SJSA1 (cell line): ENCODE data around the gene OR10C1. TPM values are rescaled to one million over a fixed set of nuclear protein-coding genes. Genes with fewer than 3 reads are reported as not detected.

ENCODE experiments used
- DNase-seq, 2 experiments: peaks; one replicate each; pipeline ENCODE4 v3.0.0-alpha.2; 2015 to 2020; ENCODE audit warnings: low spot score in 2 of 2, low read depth in 1 of 2
- H3K27ac ChIP-seq: fragments of 250-450 bp; sonication (Bioruptor Pico); 2 replicates; pipeline ENCODE4 v1.5.1; 2020; ENCODE audit warnings: mild to moderate bottlenecking, moderate library complexity
- H3K27me3 ChIP-seq: fragments of 250-450 bp; sonication (Bioruptor Pico); replicated peaks from 2 replicates; pipeline ENCODE4 v1.5.1; 2020; ENCODE audit warnings: mild to moderate bottlenecking, moderate library complexity
- H3K36me3 ChIP-seq: fragments of 250-450 bp; sonication (Bioruptor Pico); 2 replicates; pipeline ENCODE4 v1.5.1; 2020; ENCODE audit warnings: mild to moderate bottlenecking
- H3K4me1 ChIP-seq: fragments of 250-450 bp; sonication (Bioruptor Pico); replicated peaks from 2 replicates; pipeline ENCODE4 v1.6.1; 2021; ENCODE audit warnings: mild to moderate bottlenecking
- H3K4me3 ChIP-seq: fragments of 250-450 bp; sonication (Bioruptor Pico); 2 replicates; pipeline ENCODE4 v1.5.1; 2020; ENCODE audit warnings: mild to moderate bottlenecking
- H3K9me3 ChIP-seq: fragments of 250-450 bp; sonication (Bioruptor Pico); replicated peaks from 2 replicates; pipeline ENCODE4 v1.5.1; 2020; ENCODE audit warnings: mild to moderate bottlenecking
- total RNA-seq: library from RNA; depleted of rRNA; stranded (reverse); fragments of >200 nt; shearing (Covaris generic); gene quantifications from 2 replicates; pipeline ENCODE4 v1.2.3, GENCODE V29; 2014

Gene OR10C1
- total RNA-seq, 1 experiment from 2014 or later, result not detected

DNA sequence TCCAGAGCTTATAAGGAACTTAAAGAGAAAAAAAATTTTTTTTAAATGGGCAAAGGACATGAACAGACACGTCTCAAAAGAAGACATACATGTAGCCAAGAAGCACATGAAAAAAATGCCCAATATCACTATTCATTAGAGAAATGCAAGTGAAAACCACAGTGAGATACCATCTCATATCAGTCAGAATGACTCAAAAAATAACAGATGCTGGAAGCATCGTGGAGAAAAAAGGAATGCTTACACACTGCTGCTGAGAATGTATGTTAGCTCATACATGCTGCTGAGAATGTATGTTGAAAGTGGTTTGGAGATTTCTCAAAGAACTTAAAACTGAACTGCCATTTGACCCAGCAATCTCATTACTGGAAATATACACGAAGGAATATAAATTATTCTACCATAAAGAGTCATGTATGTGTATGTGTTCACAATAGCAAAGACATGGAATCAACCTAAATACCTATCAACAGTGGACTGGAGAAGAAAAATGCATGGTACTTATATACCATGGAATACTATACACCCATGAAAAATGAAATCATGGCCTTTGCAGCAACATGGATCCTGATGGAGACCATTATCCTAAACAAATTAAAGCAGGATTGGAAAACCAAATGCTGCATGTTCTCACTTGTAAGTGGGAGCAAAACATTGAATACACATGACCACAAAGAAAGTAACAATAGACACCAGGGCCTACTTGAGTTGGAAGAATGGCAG lies 12.5 kb downstream of the OR10C1 start:
- Histone ChIP-seq H3K27ac (no peak overlapping the region), H3K36me3 (no peaks in the 10 kb centered on the region), H3K4me3 (no peak overlapping the region), H3K27me3 (no peaks in the 10 kb centered on the region), H3K4me1 (no peaks in the 10 kb centered on the region), H3K9me3 (no peaks in the 10 kb centered on the region)
- no peak for DNase-seq

DNA sequence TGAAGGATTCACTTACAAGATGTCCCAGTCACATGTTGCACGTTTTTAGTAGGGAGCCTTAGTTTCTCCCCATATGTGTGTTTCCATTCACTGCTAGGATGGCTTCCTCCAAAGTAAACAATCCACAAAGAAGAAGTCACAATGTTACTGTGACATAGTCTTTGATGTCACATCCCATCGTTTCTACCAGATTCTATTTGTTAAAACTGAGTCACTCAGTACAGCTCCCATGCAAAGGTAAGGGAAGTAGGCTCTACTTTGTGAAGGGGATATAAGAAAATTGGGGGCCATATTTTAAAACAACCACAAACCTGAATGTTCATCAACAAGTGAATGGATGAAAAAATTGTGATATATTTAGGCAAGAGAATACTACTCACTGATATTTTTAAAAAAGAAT lies 17.9 kb downstream of the OR10C1 start, which contains the start of the genes OR11A1 and OR2H1:
Gene OR11A1, minus strand, starts transcription at position 101 of the 400 bp plus-strand sequence. CDS start 29,430 bp downstream, outside the sequence.
Gene OR2H1, plus strand, starts transcription at position 185 of the 400 bp plus-strand sequence. CDS start 4,615 bp downstream, outside the sequence.
- Histone ChIP-seq H3K36me3 (no peaks in the 10 kb centered on the region), H3K9me3 (no peaks in the 10 kb centered on the region), H3K27me3 (no peaks in the 10 kb centered on the region), H3K4me1 (no peaks in the 10 kb centered on the region), H3K4me3 (no peak within 1 kb of the TSS), H3K27ac (no peak within 1 kb of the TSS)
- no peak for DNase-seq

DNA sequence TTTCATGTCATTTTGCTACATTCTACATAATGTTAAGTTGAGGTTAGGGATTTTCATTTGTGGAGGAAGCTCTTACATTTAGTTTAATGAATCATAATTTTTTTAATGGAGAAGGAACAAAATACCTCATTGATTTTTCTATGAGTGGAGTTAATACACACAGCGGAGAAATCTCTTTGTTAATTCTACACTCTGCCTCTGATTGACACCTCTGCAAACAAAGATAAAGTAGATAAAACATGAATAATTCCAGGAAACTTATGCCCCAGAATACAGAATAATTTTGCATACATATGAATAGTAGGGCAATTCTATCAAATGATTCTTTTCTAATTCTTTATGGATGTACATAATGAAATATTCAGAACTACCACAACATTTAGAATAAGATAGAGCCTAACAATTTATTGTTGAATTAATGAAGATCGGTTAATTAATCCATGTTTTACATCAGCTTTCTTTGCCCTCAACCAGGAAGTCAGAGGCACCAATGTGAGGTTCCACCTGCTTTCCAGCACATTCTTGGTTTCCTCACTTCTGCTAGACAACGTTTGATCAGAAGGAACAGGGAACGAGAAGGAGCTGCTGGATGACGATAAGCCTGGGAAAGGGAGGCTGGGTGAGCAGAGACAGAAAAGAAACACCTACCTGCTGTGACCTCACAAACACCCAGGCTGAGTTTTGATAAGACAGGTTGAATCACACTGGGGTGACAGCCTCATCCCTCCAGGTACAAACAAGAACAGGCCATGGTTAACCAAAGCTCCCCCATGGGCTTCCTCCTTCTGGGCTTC lies 22.1 kb downstream of the OR10C1 start:
- H3K4me3 ChIP-seq, result no peak overlapping the region
- no peak overlapping the region for H3K27ac ChIP-seq
- H3K27me3 ChIP-seq, result no peaks in the 10 kb centered on the region; the same call in 1 of the 2 replicates
- DNase-seq, result no peak
- no peaks in the 10 kb centered on the region for H3K4me1 ChIP-seq
- H3K36me3 ChIP-seq, result no peaks in the 10 kb centered on the region
- no peaks in the 10 kb centered on the region for H3K9me3 ChIP-seq

DNA sequence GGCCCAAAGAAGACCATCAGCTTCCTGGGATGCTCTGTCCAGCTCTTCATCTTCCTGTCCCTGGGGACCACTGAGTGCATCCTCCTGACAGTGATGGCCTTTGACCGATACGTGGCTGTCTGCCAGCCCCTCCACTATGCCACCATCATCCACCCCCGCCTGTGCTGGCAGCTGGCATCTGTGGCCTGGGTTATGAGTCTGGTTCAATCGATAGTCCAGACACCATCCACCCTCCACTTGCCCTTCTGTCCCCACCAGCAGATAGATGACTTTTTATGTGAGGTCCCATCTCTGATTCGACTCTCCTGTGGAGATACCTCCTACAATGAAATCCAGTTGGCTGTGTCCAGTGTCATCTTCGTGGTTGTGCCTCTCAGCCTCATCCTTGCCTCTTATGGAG lies 22.9 kb downstream of the OR10C1 start:
- Histone ChIP-seq H3K4me3 (no peak overlapping the region), H3K4me1 (no peaks in the 10 kb centered on the region), H3K27me3 (no peaks in the 10 kb centered on the region; the same call in 1 of the 2 replicates), H3K27ac (no peak overlapping the region), H3K36me3 (no peaks in the 10 kb centered on the region), H3K9me3 (no peaks in the 10 kb centered on the region)
- no peak for DNase-seq

DNA sequence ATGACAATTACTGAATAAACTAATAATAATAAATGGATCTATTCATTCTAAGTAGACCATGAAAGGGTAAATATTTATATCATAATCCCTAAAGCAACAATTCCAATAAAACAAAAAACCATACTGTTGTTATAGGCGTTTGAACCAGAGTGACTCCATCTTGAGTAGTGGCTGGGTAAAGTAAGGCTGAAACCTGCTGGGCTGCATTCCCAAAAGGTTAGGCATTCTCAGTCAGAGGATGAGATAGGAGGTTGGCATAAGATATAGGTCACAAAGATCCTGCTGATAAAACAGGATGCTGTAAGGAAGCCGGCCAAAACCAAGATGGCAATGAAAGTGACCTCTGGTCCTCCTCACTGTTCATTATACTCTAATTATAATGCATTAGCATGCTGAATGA lies 26.2 kb downstream of the OR10C1 start:
- H3K27me3 ChIP-seq, result no peaks in the 10 kb centered on the region; the same call in 1 of the 2 replicates
- DNase-seq, result no peak
- no peak overlapping the region for H3K4me3 ChIP-seq
- H3K27ac ChIP-seq, result no peak overlapping the region
- H3K4me1 ChIP-seq, result no peaks in the 10 kb centered on the region
- no peaks in the 10 kb centered on the region for H3K9me3 ChIP-seq
- H3K36me3 ChIP-seq, result no peaks in the 10 kb centered on the region

DNA sequence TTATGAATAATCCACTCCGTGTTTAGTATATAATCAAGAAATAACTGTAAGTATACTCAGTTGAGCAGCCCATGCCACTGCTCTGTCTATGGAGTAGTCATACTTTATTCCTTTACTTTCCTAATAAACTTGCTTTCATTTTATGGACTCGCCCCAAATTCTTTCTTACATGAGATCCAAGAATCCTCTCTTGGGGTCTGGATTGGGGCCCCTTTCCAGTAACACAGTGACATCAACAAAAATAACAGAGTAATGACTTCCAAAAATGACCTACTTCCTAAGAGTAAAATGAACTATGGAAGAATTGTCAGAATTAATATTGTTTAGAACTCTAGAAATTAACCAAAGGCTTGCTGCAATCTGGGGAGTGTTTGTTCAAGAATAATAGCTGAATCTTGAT lies 26.7 kb downstream of the OR10C1 start:
- Histone ChIP-seq H3K4me3 (no peak overlapping the region), H3K27me3 (no peaks in the 10 kb centered on the region; the same call in 1 of the 2 replicates), H3K36me3 (no peaks in the 10 kb centered on the region), H3K27ac (no peak overlapping the region), H3K4me1 (no peaks in the 10 kb centered on the region), H3K9me3 (no peaks in the 10 kb centered on the region)
- no peak for DNase-seq

DNA sequence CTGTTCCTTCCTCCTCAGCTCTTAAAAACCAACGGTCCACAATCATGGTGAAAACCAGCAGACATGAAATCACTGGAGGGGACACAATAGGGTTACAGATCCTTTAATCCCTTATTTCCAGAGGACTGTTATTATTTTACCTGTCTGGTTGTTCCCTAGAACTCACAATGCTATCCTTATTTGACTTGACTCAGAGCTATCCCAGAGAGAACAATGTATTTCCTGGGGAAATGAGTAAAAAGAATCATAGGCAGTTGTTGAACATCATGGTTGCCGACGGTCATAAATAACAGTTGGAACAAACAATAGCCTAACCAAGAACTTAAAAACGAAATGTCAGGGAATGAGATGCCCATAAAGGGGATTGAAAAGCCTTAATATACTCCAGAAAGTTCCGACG lies 27.1 kb downstream of the OR10C1 start:
- Histone ChIP-seq H3K36me3 (no peaks in the 10 kb centered on the region), H3K27ac (no peak overlapping the region), H3K4me3 (no peak overlapping the region), H3K27me3 (no peaks in the 10 kb centered on the region; the same call in 1 of the 2 replicates), H3K4me1 (no peaks in the 10 kb centered on the region), H3K9me3 (no peaks in the 10 kb centered on the region)
- DNase-seq, result no peak

DNA sequence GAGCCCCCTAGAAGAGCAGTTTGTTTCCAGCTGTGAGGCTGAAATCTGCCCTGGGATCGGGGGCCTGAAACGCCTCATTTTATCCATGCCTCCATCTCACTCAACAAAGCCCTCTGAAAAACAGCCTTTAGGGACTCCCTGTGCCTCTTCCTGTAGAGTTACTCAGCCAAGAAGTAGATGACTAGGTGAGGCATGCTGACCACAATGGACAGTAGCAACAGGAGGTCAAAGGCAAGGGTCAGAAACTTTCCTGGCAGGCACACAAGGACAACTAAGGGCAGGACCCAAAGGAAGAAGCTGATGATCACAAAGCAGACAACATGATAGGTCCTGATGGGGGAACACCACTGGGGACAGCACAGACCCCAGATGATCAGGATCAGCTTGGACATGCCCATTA lies 35.9 kb downstream of the OR10C1 start:
- Histone ChIP-seq H3K27me3 (no peaks in the 10 kb centered on the region), H3K36me3 (no peaks in the 10 kb centered on the region), H3K4me3 (no peak overlapping the region), H3K4me1 (no peaks in the 10 kb centered on the region), H3K9me3 (no peaks in the 10 kb centered on the region), H3K27ac (no peak overlapping the region)
- DNase-seq, result no peak

DNA sequence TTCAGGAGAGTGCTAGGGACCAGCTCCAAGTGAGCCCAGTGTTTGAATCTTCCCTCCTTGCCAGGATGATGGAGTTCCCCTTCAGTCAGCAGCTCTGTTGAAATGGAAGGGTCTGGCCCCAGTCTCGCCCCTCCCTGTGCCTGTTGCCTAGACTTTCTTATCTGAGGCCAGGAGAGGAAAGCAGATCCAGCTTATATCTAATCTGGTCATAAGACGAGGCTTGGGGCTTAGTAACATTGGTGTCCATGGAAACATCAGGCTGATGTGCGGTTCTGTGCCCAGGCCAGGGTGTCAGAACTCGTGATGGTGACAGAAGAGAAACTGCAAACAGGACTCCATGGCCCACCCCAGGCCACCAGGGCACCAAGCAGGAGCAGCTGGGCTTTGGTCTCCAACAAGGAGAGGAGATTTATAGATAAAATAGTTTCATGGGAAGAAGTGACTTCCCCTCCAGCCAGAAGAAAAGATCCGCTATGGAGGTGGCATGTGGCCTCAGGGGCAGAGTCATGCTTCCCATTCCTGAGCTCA lies 38.9 kb downstream of the OR10C1 start:
- no peak overlapping the region for H3K4me3 ChIP-seq
- no peak for DNase-seq

DNA sequence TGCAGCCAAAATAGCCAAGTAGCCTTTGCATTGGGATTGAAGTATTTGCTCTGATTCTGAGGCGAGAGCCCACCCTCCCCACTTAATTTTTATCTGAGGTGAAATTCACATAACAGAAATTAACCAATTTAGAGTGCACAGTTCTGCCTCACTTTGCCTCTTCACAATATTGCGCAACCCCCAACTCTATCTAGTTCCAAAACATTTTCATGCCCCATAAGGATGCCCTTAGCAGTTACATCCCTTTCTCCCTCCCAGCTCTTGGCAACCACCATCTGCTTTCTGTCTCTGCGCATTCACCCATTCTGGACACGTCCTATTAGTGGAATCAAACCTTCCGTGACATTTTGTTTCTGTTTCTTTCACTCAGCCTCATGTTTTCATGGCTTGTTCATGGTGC lies 39.6 kb downstream of the OR10C1 start:
- H3K9me3 ChIP-seq, result no peaks in the 10 kb centered on the region
- DNase-seq, result no peak
- H3K4me1 ChIP-seq, result no peaks in the 10 kb centered on the region
- no peaks in the 10 kb centered on the region for H3K27me3 ChIP-seq
- no peak overlapping the region for H3K27ac ChIP-seq
- no peaks in the 10 kb centered on the region for H3K36me3 ChIP-seq
- H3K4me3 ChIP-seq, result no peak overlapping the region

More for the DNA sequence above, 38.9 kb downstream of the OR10C1 start:
- Histone ChIP-seq H3K4me1 (no peaks in the 10 kb centered on the region), H3K9me3 (no peaks in the 10 kb centered on the region), H3K36me3 (no peaks in the 10 kb centered on the region), H3K27me3 (no peaks in the 10 kb centered on the region), H3K27ac (no peak overlapping the region)

DNA sequence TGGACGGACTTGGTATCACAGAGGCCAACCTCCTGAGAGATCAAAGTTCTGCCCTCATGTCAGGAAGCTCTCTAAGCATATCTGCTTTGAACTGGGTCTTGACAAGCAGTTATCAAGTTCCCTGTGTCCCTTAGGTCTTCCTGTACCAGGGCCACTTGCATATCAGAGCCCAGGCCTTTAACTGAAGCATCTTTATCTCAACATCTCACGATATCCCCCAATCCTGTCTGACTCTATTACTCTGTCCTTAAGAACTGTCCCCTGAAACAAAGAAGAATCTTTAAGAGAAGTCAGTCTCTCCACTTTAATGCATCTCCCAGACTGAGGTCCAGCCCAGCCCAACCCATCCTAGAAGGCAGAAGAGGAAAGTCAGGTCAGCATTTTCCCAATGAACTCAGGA lies 40.5 kb downstream of the OR10C1 start:
- no peaks in the 10 kb centered on the region for H3K9me3 ChIP-seq
- H3K4me3 ChIP-seq, result no peak overlapping the region
- no peak overlapping the region for H3K27ac ChIP-seq
- no peak for DNase-seq
- H3K27me3 ChIP-seq, result no peaks in the 10 kb centered on the region
- H3K36me3 ChIP-seq, result no peaks in the 10 kb centered on the region
- no peaks in the 10 kb centered on the region for H3K4me1 ChIP-seq

DNA sequence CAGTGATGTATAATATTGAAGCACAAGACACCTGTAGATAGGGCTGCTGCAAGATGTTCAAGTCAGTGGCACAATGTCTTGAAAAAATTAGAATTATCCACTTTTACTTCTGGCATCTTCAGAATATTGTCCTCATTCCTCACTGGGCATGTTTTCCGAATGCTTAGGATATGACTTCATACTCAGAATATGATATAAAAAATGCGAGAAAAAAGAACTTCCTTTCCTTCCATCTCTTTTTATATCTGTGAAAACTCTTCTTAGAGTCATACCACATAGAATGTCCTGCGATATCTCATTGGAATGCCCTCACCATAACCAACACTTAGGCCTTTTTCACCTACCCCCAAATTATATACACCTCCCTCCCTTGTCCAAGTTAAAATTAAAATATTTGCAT lies 44.1 kb downstream of the OR10C1 start:
- Histone ChIP-seq H3K4me1 (no peaks in the 10 kb centered on the region), H3K36me3 (no peaks in the 10 kb centered on the region), H3K4me3 (no peak overlapping the region), H3K9me3 (no peaks in the 10 kb centered on the region), H3K27me3 (no peaks in the 10 kb centered on the region; the same call in 1 of the 2 replicates), H3K27ac (no peak overlapping the region)
- DNase-seq, result no peak

DNA sequence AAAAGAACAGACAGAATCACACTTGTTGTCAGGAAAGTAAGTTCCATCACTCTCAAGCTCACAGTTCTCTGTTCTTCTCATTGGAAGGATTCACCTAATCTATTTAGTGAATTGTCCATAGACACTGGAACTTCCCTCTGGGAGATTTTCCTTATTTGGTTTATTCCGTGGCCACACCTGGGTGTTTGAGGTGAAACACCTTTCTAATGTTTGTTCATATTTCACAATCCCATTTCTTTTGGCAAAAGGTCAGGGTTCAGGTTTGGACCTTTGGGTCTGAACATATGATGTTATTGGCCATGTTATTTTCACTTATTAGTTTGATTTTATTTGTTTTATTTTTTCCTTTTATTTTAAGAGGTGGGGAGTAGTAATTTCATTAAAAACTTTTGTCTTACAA lies 44.6 kb downstream of the OR10C1 start:
- no peak overlapping the region for H3K4me3 ChIP-seq
- no peaks in the 10 kb centered on the region for H3K9me3 ChIP-seq
- no peak overlapping the region for H3K27ac ChIP-seq
- no peak for DNase-seq
- no peaks in the 10 kb centered on the region; the same call in 1 of the 2 replicates for H3K27me3 ChIP-seq
- no peaks in the 10 kb centered on the region for H3K4me1 ChIP-seq
- H3K36me3 ChIP-seq, result no peaks in the 10 kb centered on the region

DNA sequence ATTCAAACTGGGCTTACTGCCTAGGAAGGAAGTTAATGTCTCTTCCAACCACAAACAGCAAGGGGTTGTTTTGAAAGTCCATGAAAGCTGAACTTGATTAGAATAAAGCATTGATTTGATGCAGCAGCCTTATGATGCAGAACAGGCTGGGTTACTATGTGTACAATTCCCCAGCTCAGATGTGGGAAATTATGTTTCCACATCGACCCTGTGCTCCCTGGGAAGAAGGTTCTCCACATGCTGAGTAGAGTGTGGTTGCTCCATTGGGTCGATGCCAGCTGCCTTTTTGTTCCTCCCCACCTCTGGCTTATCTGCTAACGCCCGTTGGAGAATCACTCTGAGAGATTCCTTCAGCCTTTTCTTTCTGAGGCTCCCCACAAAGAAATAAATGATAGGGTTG lies 47.5 kb downstream of the OR10C1 start:
- no peaks in the 10 kb centered on the region for H3K9me3 ChIP-seq
- no peaks in the 10 kb centered on the region for H3K4me1 ChIP-seq
- no peaks in the 10 kb centered on the region; the same call in 1 of the 2 replicates for H3K27me3 ChIP-seq
- H3K27ac ChIP-seq, result no peak overlapping the region
- H3K36me3 ChIP-seq, result no peaks in the 10 kb centered on the region
- no peak overlapping the region for H3K4me3 ChIP-seq
- DNase-seq, result no peak
